Colon (tissue), 2 donors: ENCODE data around the gene SYCE1.
A peak's percentile ranks its signal among the peaks of the same experiment; 100 is the strongest.
"Not testable (repeated sequence)": the region's sequence is repeated elsewhere in the genome, so short reads cannot be mapped to it uniquely, and the experiment has no call there.

Source experiments
- FAIRE-seq: peaks from 2 replicates; lab custom pipeline; 2012; peaks lifted over from hg19 to GRCh38; lab: Jason Lieb, UNC
- donor health status: control.
- donor health status: control.

SYCE1 gene

GRCh38 chr10:133565441-133566294, at the start of gene SYCE1:
Gene SYCE1, minus strand, starts transcription at chr10:133565583. Its CDS starts 54 bp downstream, at chr10:133565529.
- FAIRE-seq: no peak

- no peak for FAIRE-seq
These were observed 49.6 kb upstream of the SYCE1 start for GRCh38 chr10:133614830-133615580.

- FAIRE-seq: no peak
These were observed 48.3 kb upstream of the SYCE1 start for GRCh38 chr10:133613699-133614098.

GRCh38 chr10:133611079-133611478, 45.7 kb upstream of the SYCE1 start:
- FAIRE-seq: no peak

- FAIRE-seq: no peak
These were observed 43.5 kb upstream of the SYCE1 start for GRCh38 chr10:133608855-133609254.

- not testable (repeated sequence) for FAIRE-seq
These were observed 38.1 kb upstream of the SYCE1 start for GRCh38 chr10:133603434-133603833.

GRCh38 chr10:133600657-133601056, 35.3 kb upstream of the SYCE1 start:
- FAIRE-seq: peak; percentile 5

GRCh38 chr10:133599869-133600268, 34.5 kb upstream of the SYCE1 start:
- not testable (repeated sequence) for FAIRE-seq

GRCh38 chr10:133592716-133593115, 27.3 kb upstream of the SYCE1 start:
- FAIRE-seq: no peak

- FAIRE-seq: no peak
These were observed 25.6 kb upstream of the SYCE1 start for GRCh38 chr10:133590970-133591359.

- FAIRE-seq: no peak
These were observed 25.0 kb upstream of the SYCE1 start for GRCh38 chr10:133590226-133590969.

GRCh38 chr10:133577037-133577436, 11.7 kb upstream of the SYCE1 start:
- FAIRE-seq: not testable (repeated sequence)

- not testable (repeated sequence) for FAIRE-seq
These were observed 8.1 kb upstream of the SYCE1 start for GRCh38 chr10:133573460-133573859.

GRCh38 chr10:133572055-133572454, 6.7 kb upstream of the SYCE1 start:
- FAIRE-seq: not testable (repeated sequence)

GRCh38 chr10:133569801-133570200, 4.4 kb upstream of the SYCE1 start:
- FAIRE-seq: not testable (repeated sequence)

- not testable (repeated sequence) for FAIRE-seq
These were observed 3.6 kb upstream of the SYCE1 start for GRCh38 chr10:133568831-133569527.

GRCh38 chr10:133568287-133568614, 2.9 kb upstream of the SYCE1 start:
- no peak for FAIRE-seq

GRCh38 chr10:133567609-133568286, 2.4 kb upstream of the SYCE1 start:
- FAIRE-seq: no peak

- FAIRE-seq: no peak
These were observed 1.7 kb upstream of the SYCE1 start for GRCh38 chr10:133567119-133567518.

- no peak for FAIRE-seq
These were observed 567 bp downstream of the SYCE1 start for GRCh38 chr10:133564816-133565215.

- FAIRE-seq: no peak
These were observed 6.2 kb downstream of the SYCE1 start for GRCh38 chr10:133559216-133559615.
